Stimulated activated CD8-positive, alpha-beta memory T cell treated with anti-CD3 and anti-CD28 coated beads, Interleukin-7, amount 100 ng/mL, for 1 hour (primary cell): Measurements from ENCODE around the gene HABP4.

Source experiments
- DNase-seq, 2 donors: peaks; one replicate each; pipeline ENCODE4 v3.0.0-alpha.2; 2020; ENCODE audit warnings: low read depth in 2 of 2

HABP4 gene

DNA sequence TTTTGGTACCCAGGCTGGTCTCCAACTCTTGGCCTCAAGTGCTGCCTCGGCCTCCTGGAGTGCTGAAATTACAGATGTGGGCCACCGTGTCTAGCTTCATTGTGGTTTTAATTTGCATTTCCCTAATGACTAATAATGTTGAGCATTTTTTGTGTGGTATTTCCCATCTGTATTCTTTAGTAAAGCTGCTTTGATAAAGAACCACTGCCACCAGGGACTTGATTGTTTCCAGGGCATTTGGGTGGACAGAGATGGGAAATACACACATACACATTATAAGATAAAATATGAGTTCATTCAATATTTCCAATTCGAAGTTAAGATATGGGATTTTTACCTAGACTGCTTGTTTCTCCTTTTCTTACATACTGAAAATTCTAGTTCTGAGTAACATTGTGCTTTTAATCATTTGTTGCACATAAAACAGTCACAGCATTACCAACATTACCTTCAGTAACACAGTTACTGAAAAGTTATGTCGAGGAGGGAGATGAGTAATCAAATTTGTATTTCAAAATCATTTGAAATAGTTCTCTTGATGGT, 28.9 kb downstream of the HABP4 start:
- DNase-seq: no peak

- DNase-seq: no peak
Measured at GRCh38 chr9:96480736-96481135, 30.8 kb downstream of the HABP4 start.

GRCh38 chr9:96482476-96482875, 32.5 kb downstream of the HABP4 start:
- DNase-seq: no peak

DNA sequence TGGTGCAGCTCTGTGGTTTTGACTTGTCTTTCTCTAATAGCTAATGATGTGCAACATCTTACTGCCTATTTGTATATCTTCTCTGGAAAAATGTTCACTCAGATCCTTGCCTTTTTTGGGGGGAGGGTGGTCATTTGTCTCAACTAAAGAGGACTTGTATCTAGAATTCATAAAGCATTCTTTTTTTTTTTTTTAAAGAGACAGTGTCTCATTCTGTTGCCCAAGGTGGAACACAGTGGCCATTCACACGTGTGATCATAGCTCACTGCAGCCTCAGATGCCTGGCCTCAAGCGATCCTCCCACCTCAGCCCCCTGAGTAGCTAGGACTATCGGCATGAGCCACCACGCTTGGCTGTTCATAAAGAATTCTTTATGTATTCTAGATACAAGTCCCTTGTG, 33.2 kb downstream of the HABP4 start:
- DNase-seq: no peak

DNA sequence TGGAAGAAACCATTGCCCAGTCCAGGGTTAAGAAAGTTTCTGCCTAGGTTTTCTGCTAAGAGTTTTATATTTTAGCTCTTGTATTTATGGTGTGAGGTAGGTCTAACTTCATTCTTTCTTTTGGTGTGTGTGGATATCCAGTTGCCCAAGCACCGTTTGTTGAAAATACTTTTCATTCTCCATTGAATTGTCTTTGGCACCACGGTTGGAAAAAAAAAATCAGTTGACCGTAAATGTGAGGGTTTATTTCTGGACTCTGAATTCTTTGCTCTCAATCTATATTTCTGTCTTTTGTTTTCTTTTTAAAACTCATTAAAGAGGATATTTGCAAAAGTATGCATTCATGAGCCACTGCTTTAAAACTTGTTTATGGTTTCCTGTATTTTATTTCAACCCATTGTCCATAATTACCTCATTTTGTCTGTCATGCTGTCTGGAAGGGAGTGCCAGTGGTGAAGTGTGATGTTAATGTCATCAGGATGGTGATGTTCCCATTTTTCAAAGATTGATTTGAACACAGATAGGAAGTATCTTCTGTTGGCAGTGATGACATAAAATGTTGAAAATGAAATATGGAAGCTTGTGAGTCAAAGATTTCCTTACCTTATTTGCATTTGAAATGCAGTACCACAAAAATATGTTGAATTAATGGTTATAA, 33.9 kb downstream of the HABP4 start:
- no peak for DNase-seq

GRCh38 chr9:96484521-96484931, 34.6 kb downstream of the HABP4 start:
- DNase-seq: no peak

- no peak for DNase-seq
Measured at GRCh38 chr9:96485280-96485679, 35.3 kb downstream of the HABP4 start.

DNA sequence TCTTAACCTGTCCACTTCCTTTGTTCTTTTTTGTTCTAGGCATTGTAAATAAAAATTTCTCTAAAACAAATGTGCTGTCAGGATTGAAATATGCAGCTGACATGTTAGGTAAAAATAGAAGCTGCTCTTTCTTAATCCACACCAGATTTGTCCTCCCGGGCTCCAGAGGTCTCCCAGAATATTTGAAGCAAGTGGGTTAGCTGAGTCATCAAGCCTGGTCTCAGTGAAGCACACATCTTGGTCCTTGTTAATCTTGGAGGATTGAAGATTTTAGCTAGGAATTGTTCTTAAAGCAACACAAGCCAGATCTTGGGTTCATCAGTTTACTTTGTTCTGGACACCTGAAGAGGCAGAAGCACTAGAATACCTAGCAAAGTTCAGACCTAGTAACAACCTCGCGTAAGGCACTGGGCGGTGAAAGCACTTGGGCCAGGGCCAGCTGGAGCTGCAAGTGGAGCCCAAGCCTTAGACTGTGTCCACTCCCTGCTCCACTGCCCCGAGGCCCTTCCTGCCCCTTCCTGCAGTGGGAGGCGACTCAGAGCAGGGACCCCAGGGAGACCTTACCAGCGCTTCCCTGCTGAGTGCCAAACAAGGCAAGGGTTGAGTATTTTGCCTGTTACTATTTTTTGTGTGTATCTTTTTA, 36.5 kb downstream of the HABP4 start:
- DNase-seq: no peak

DNA sequence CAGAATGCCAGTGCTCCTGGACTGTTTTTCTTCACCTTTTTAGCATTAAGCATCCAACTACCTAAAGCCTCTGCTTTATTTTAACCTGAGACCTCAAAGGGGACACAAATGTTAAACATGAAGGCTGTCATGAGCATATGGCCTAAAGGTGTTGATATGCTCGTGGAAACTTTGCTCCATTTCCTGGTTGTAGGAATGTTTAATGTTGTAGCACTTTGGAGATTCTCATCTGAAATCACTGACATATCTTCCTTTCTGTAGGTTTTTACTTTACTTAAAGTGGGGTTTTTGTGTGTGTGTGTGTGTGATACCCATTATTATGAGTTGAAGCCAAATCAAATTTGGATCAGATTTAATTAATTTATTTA, 37.0 kb downstream of the HABP4 start:
- no peak for DNase-seq

DNA sequence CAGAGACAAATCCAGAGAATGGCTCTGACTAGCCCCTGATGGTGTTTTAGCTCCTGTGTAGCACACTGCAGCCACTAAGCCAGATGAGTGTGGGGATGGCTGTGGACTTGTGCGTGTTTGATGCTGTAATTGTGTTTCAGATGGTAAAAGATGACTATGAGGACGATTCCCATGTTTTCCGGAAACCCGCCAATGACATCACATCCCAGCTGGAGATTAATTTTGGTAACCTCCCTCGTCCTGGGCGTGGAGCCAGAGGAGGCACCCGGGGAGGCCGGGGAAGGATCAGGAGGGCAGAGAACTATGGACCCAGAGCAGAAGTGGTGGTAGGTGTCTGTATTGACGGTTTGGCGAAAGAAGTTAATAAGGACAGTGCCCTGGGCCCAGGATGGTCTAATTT, 38.0 kb downstream of the HABP4 start:
- DNase-seq: no peak

- DNase-seq: no peak
Measured at GRCh38 chr9:96489482-96489979, 39.6 kb downstream of the HABP4 start.

- DNase-seq: no peak
Measured at GRCh38 chr9:96490534-96491078, 40.6 kb downstream of the HABP4 start.

- DNase-seq: no peak
Measured at GRCh38 chr9:96491079-96491879, 41.3 kb downstream of the HABP4 start.

DNA sequence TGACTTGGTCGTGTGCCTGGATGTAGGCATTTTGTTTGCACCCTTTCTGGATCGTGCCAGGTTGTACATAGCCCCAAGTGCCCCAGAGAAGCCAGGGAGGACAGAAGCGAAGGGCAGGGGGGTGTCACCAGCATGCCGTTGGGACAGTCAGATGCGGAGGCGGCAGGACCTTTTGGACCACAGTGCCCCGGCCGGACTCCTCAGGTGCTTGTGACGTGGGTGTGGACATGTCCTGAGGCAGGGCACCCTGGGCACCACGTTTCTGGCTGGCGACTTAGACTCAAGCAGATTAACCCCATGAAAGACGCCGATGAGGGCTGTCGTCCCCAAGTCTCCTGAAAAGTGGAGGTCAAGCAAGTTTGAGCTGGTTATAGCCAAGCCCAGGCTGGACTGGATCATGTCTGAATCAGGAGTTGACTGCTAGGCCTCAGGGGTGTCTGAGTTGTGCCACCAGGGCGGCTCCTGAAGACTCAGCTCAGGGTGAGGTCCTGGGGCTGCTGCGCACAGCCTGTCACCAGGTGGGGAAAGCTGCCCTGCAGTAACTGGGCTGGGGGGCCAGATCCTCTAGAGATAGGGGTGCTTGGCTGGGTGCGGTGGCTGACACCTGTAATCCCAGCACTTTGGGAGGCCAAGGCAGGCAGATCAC, 42.0 kb downstream of the HABP4 start:
- DNase-seq: no peak

GRCh38 chr9:96492993-96493531, 43.1 kb downstream of the HABP4 start:
- DNase-seq: no peak

DNA sequence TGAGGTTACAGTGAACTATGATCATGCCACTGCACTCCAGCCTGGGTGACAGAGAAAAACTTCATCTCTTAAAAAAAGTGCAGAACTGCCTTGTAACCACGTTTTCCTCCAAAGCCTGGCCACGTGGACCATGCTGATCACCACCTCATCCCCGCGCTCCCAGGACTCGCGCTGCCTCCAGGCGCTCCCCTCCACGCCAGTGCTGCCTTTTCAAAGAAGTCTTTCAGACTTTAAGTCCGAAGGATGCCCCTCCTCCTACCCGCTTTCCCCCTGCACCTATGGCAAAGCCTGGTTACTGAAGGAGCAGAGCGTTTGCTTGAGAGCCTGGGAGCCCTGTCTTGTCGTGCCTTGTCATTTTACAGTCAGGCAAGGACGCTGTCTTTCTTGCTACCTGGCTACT, 43.8 kb downstream of the HABP4 start:
- DNase-seq: no peak

GRCh38 chr9:96494215-96494800, 44.3 kb downstream of the HABP4 start:
- no peak for DNase-seq

- DNase-seq: no peak
Measured at GRCh38 chr9:96495341-96495740, 45.4 kb downstream of the HABP4 start.

DNA sequence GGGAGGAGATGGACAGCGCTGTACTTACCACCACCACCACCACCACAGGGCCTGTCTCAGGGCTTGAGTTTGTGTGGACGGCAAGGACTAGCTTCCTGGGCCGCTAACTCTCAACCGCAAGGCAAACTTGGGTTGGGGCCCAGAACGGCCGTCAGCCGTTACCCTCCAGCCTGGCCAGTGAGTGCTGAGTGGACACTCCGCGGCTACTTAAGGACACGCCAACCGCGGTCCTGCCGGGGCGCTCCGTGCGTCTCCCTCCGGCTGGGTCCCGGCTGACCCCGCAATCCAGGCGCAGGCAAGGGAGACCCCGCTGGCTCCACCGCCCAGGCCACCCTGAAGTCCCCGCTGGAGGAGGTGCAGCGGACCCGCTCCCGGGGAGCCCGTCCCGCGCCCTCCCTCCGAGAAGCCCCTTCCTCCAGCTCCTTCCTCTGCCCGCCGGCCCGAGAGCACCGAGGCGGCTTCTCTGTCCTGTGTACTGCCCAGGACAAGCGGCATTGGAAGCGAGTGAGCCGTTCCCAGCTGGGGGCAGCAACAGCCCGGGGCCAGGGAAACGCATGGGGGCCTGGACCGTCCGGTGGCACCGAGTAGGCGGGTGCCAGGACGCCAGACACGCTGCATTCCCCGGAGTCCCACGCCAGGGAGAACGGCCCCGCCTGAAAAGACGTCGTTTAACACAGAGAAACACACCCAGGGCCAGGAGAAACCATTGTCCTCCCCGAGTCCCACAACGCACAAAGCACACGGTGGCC, 46.6 kb downstream of the HABP4 start:
- DNase-seq: no peak

DNA sequence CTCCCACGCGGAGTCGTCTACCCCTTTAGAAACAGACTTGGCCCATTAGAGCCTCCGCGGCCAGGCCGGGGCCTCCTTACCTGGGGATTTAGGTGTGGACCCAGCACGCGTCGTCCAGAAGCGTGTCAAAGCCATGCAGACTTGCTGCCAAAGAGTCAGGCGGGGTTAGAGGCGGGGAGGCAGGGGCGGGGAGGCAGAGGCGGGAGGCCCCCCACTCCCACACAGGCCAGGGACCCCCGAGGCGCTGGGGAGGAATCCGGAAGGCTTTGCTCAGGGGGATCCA, 47.1 kb downstream of the HABP4 start:
- DNase-seq: no peak

- DNase-seq: no peak
Measured at GRCh38 chr9:96498796-96499195, 48.8 kb downstream of the HABP4 start.
